Suprapubic skin (tissue), 4 donors: ENCODE data around the gene TBC1D19.

ENCODE experiments used
- CTCF ChIP-seq, 2 donors: fragments of 200-600 bp in 1 of 2; fragments of 450-650 bp in 1 of 2; sonication (generic) in 1 of 2; IDR thresholded peaks; one replicate each; pipeline ENCODE4 v1.5.1; 2016 to 2019; ENCODE audit warnings: antibody characterized with exemption in 2 of 2, mild to moderate bottlenecking in 1 of 2, moderate library complexity in 1 of 2
- EP300 ChIP-seq: sonication (generic); formaldehyde crosslinking; IDR thresholded peaks from one replicate; pipeline ENCODE4 v1.6.1; 2017; ENCODE audit warnings: antibody characterized with exemption
- POLR2A ChIP-seq, 2 donors: fragments of 450-650 bp; IDR thresholded peaks; one replicate each; pipeline ENCODE4 v1.6.1; 2017; ENCODE audit warnings: antibody characterized with exemption in 2 of 2, mild to moderate bottlenecking in 2 of 2, moderate library complexity in 2 of 2
- POLR2AphosphoS5 ChIP-seq, 3 donors: sonication (generic); formaldehyde crosslinking; IDR thresholded peaks; one replicate each; pipeline ENCODE4 v1.6.1; 2017; ENCODE audit warnings: antibody characterized with exemption in 3 of 3

DNA sequence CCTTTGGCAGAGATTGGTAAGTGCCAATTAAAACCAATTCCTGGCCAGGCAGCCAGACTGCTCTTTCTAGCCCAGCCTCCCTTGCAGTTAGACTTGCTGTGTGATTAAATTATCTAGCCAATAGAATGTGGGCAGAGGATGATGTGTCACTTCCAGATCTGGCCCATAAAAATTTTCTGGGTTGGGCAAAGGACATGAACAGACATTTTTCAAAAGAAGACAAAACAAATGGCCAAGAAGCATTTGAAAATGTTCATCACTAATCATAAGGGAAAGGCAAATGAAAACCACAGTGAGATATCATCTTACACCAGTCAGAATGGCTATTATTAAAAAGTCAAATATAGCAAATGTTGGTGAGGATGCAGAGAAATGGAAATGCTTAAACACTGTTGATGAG lies 205.3 kb downstream of the TBC1D19 start:
- TF ChIP-seq CTCF (IDR thresholded peaks at IDR 0.05) (no peak), POLR2AphosphoS5 (IDR thresholded peaks at IDR 0.05) (no peak), POLR2A (IDR thresholded peaks at IDR 0.05) (no peak), EP300 (no peak)
